ENCODE data around the gene SSBP3. TPM values are rescaled to one million over a fixed set of nuclear protein-coding genes. Genes with fewer than 3 reads are reported as not detected.
A peak's percentile ranks its signal among the peaks of the same experiment; 100 is the strongest.

The SSBP3 gene
- total RNA-seq, 1 donor from 2014 or later, result 51.0 TPM

DNA sequence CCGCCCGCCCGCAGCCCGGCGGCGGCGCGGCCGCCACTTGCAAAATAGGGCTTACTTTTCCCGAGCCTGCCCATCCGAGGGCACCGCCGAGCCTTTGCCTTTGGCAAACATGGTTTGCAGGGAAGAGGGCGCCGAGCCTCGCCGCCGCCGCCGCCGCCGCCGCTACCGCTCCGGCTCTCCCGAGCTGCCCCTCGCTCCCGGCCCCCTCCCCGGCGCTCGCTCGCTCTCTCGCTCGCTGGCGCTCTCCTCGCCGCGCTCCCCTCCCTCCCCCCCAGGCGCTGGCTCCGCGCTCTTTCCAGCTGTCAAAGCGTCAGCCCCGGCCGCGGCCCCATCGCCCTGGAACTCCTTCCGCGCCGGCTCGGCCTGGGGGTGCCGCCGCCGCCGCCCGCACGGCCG lies 298 bp downstream of the SSBP3 start:
- Histone ChIP-seq H3K4me3 (peak overlapping the region; percentile 91 to 96), H3K4me1 (peaks cover 6 to 36% of the 10 kb centered on the region in 2 donors), H3K27me3 (no peaks in the 10 kb centered on the region), H3K9me3 (no peaks in the 10 kb centered on the region), H3K36me3 (peaks cover 7 to 16% of the 10 kb centered on the region in 2 donors), H3K27ac (peak overlapping the region; percentile 72 to 75)
- DNase-seq (ENCODE audit: low spot score in 2 of 2), result no peak
- TF ChIP-seq, protein P1, sequence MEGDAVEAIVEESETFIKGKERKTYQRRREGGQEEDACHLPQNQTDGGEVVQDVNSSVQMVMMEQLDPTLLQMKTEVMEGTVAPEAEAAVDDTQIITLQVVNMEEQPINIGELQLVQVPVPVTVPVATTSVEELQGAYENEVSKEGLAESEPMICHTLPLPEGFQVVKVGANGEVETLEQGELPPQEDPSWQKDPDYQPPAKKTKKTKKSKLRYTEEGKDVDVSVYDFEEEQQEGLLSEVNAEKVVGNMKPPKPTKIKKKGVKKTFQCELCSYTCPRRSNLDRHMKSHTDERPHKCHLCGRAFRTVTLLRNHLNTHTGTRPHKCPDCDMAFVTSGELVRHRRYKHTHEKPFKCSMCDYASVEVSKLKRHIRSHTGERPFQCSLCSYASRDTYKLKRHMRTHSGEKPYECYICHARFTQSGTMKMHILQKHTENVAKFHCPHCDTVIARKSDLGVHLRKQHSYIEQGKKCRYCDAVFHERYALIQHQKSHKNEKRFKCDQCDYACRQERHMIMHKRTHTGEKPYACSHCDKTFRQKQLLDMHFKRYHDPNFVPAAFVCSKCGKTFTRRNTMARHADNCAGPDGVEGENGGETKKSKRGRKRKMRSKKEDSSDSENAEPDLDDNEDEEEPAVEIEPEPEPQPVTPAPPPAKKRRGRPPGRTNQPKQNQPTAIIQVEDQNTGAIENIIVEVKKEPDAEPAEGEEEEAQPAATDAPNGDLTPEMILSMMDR (IDR thresholded peaks at IDR 0.05), result no peak
- intact Hi-C loops (cut with DNase I), result loop anchor here (1.0 to 5.0 kb wide), 10 partner anchors 69 to 519 kb away; partner anchors contain the start of genes CYB5RL, DHCR24, IFT25 and MRPL37

DNA sequence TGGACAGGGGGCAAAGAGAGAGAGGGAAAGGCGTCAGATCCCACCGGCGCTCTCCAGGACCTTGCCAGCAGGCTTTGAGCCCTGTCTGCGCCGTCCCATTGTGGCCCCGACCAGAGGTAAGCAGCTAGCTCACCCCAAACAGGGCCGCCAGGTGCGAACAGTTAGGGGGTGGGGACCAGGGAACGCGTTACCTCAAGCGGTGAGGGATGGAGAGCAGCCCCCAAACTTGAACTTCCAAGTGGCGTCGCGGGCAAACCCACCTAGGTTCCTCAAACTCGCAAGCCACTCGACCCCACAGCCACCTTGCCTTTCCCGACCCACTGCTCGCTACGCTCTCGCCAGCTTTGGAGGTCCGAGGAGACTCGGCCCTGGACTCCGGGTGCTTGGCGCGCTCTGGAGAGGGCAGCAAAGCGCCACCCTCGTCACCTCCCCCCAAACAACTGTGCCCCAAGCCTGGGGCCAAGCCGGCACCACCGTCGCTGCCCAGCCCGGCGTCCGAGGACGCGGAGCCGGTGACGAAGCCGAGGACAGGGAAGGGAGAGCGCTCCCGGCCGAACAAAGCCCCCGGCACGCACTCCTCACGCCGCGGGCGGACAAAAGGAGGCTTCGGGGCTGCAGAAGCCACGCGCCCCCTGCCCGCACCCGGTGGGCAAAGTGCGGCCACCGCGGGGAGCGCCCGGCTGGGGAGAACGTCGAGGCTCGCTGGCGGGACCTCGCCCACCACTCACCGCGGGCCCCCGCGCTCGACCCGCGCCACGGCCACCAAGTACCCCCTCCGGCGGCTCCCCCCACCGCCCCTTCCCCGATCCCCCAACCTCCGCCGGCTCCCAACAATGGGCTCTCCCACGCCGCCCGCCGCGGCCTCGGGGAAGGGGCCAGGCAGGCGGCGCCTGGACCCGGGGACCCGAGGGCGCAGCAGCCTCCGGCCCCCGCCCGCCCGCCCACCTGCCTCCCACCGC lies 976 bp downstream of the SSBP3 start:
- H3K27ac ChIP-seq, result peak overlapping the region; percentile 64 to 77

DNA sequence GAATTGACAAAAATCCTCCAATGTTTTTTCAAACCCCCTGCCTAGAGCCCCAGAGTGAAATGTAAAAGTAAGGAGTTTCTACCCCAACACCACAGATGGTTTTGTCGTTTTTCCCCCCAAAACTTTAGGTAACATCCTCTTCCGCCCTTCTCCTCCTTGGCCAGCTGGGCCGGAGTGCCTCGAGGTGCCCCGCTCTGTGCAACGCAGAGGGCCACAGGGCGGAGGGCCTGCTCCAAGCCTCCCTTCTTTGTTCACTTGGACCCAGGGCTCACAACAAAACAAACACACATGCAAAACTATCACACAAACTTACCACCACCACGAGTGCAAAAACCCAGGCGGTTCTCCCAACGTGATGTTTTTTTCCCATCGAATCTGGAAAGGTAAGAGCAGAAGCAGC lies 1.9 kb downstream of the SSBP3 start:
- Histone ChIP-seq H3K4me3 (peak overlapping the region; percentile 91 to 96), H3K36me3 (peaks cover 9 to 33% of the 10 kb centered on the region in 2 donors), H3K9me3 (no peaks in the 10 kb centered on the region), H3K27ac (peak overlapping the region; percentile 23 to 64), H3K27me3 (no peaks in the 10 kb centered on the region), H3K4me1 (peaks cover 6 to 39% of the 10 kb centered on the region in 2 donors)
- TF ChIP-seq, protein P1 (IDR thresholded peaks at IDR 0.05), result no peak
- intact Hi-C loops (cut with DNase I), result loop anchor here (5.0 kb wide), 1 partner anchor 52 kb away; no protein-coding TSS in a partner anchor
- DNase-seq (ENCODE audit: low spot score in 2 of 2), result no peak

More for the DNA sequence above, 976 bp downstream of the SSBP3 start:
- H3K27me3 ChIP-seq, result no peaks in the 10 kb centered on the region
- no peaks in the 10 kb centered on the region for H3K9me3 ChIP-seq
- no peak for DNase-seq (ENCODE audit: low spot score in 2 of 2)
- intact Hi-C loops (cut with DNase I), result loop anchor here (5.0 kb wide), 8 partner anchors 53 to 518 kb away; partner anchors contain the start of genes CYB5RL, DHCR24, MRPL37 and PARS2
- H3K36me3 ChIP-seq, result peaks cover 7 to 23% of the 10 kb centered on the region in 2 donors
- H3K4me1 ChIP-seq, result peaks cover 6 to 39% of the 10 kb centered on the region in 2 donors
- TF ChIP-seq, protein P1 (IDR thresholded peaks at IDR 0.05), result no peak
- H3K4me3 ChIP-seq, result peak overlapping the region; percentile 91 to 96

DNA sequence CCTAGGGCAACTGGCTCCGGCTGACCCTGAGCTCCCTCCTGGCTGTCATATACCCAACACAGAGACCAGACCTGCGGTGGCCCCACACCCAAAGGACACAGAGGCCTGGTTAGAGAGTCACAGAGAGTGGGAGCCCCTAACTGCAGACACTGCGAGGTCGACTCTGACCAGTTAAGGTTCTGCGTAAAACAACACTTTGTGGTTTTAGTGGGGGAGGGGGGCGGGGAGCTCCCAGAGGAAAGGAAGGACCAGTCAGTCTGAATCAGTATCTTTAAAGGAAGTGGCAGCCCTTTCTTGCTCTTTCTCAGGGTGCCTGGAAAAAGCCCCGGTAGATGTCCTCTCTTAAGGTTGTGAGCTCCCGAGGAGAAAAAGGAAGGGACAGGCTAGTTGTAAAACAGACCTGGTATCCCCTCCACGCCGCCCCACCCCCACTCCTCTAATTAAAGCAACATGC lies 2.4 kb downstream of the SSBP3 start:
- Histone ChIP-seq H3K27me3 (no peaks in the 10 kb centered on the region), H3K9me3 (no peaks in the 10 kb centered on the region), H3K4me3 (peak overlapping the region; percentile 91 to 96), H3K36me3 (peaks cover 13 to 37% of the 10 kb centered on the region in 2 donors), H3K4me1 (peaks cover 6 to 39% of the 10 kb centered on the region in 2 donors), H3K27ac (peak overlapping the region; percentile 23 to 64)
- TF ChIP-seq, protein P1 (IDR thresholded peaks at IDR 0.05), result no peak
- no peak for DNase-seq (ENCODE audit: low spot score in 2 of 2)
- intact Hi-C loops (cut with DNase I), result loop anchor here (5.0 kb wide), 1 partner anchor 52 kb away; no protein-coding TSS in a partner anchor

DNA sequence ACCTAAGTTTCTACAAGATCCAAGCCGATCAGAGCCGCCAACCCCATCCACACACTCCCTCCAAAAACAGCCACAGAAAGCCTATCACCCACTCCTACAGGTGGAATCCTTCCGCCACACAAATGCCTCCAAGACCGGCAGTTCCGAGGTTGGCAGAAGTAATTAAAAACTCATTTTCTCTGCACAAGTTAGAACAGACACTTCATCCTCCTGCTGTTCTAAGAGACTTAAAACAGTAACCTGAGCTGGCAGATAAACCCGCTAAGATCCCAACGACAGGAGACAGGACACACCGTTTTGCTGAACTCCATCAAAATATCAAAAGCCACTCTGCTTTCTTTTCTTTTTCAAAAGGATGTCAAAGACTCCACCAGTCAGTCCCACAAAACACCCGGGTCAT lies 2.8 kb downstream of the SSBP3 start:
- DNase-seq (ENCODE audit: low spot score in 2 of 2), result no peak
- no peaks in the 10 kb centered on the region for H3K27me3 ChIP-seq
- H3K4me1 ChIP-seq, result peaks cover 6 to 39% of the 10 kb centered on the region in 2 donors
- H3K9me3 ChIP-seq, result no peaks in the 10 kb centered on the region
- peaks cover 15 to 41% of the 10 kb centered on the region in 2 donors for H3K36me3 ChIP-seq
- intact Hi-C loops (cut with DNase I), result loop anchor here (5.0 kb wide), 1 partner anchor 51 kb away; no protein-coding TSS in a partner anchor
- TF ChIP-seq, protein P1 (IDR thresholded peaks at IDR 0.05), result no peak
- peak overlapping the region in 1 of 2 donors; percentile 23 for H3K27ac ChIP-seq
- peak overlapping the region; percentile 91 to 96 for H3K4me3 ChIP-seq
